BJ (cell line): ENCODE results near the gene RNGTT. TPM values are rescaled to one million over a fixed set of nuclear protein-coding genes. Genes with fewer than 3 reads are reported as not detected.

Experiments used
- CTCF ChIA-PET: fragments of 350-600 bp; formaldehyde crosslinking; extraction: SDS; loops from one replicate; lab custom pipeline; 2021; ENCODE audit warnings: antibody characterized with exemption, inconsistent platforms; lab: Yijun Ruan, JAX
- POLR2A ChIA-PET: fragments of 300-600 bp; sonication (Branson Sonifier 250); formaldehyde crosslinking; extraction: SDS; loops from one replicate; lab custom pipeline; 2021; ENCODE audit warnings: antibody characterized with exemption; lab: Charles Lee
- DNase-seq: peaks from one replicate; pipeline ENCODE4 v3.0.0-alpha.2; 2011; ENCODE audit warnings: low read depth
- H3K27me3 ChIP-seq: 2 replicates; pipeline ENCODE4 v1.6.0; 2011; ENCODE audit warnings: low read length; ENCODE audit not compliant: control insufficient read depth, insufficient read depth
- H3K36me3 ChIP-seq: 2 replicates; pipeline ENCODE4 v1.5.1; 2011; ENCODE audit warnings: low read length; ENCODE audit not compliant: control insufficient read depth, insufficient read depth
- H3K4me3 ChIP-seq: 2 replicates; pipeline ENCODE4 v1.5.1; 2011; ENCODE audit warnings: low read depth, mild to moderate bottlenecking, control low read depth, low read length
- polyA plus RNA-seq: library from polyadenylated mRNA; depleted of rRNA; stranded (reverse); fragments of >200 nt; gene quantifications from 2 replicates; pipeline ENCODE4 v1.2.3, GENCODE V29; 2011
- TF ChIP-seq, protein P1 (sequence below): IDR thresholded peaks from 2 replicates; pipeline ENCODE4 v1.5.1; 2011; ENCODE audit warnings: low read depth, mild to moderate bottlenecking, control low read depth, inconsistent platforms, low read length, moderate library complexity; ENCODE audit not compliant: insufficient read depth

Gene RNGTT
- polyA plus RNA-seq, 1 experiment: 3.2 TPM

DNA sequence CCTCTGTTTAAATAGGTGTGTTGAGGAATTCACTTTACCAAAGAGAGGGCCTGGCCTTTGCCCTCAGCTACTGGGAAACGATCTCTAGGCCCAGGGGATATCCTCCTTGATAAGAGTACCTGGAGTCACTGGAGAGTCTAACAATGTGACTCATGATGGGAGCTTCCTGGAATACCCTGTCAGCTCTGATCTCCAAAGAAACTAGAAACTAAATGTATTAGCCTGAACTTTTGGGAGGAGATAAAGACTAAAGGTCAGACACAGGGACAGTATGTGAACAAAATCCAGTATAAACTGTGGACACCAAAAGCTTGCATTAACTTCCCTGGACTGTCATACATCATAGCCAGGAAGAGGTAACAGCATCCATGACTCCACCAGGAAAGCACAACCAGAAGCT is 148.5 kb downstream of the RNGTT start:
- CTCF ChIA-PET: interaction anchor here (1.0 kb wide), 1 partner anchor 885 kb away, joined by 3 read pairs; no protein-coding TSS in a partner anchor
- POLR2A ChIA-PET: no interaction called here
- H3K36me3 ChIP-seq: no peaks in the 10 kb centered on the region
- no peak overlapping the region for H3K4me3 ChIP-seq
- no peaks in the 10 kb centered on the region for H3K27me3 ChIP-seq
- no peak for DNase-seq
- TF ChIP-seq, protein P1, sequence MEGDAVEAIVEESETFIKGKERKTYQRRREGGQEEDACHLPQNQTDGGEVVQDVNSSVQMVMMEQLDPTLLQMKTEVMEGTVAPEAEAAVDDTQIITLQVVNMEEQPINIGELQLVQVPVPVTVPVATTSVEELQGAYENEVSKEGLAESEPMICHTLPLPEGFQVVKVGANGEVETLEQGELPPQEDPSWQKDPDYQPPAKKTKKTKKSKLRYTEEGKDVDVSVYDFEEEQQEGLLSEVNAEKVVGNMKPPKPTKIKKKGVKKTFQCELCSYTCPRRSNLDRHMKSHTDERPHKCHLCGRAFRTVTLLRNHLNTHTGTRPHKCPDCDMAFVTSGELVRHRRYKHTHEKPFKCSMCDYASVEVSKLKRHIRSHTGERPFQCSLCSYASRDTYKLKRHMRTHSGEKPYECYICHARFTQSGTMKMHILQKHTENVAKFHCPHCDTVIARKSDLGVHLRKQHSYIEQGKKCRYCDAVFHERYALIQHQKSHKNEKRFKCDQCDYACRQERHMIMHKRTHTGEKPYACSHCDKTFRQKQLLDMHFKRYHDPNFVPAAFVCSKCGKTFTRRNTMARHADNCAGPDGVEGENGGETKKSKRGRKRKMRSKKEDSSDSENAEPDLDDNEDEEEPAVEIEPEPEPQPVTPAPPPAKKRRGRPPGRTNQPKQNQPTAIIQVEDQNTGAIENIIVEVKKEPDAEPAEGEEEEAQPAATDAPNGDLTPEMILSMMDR: no peak

DNA sequence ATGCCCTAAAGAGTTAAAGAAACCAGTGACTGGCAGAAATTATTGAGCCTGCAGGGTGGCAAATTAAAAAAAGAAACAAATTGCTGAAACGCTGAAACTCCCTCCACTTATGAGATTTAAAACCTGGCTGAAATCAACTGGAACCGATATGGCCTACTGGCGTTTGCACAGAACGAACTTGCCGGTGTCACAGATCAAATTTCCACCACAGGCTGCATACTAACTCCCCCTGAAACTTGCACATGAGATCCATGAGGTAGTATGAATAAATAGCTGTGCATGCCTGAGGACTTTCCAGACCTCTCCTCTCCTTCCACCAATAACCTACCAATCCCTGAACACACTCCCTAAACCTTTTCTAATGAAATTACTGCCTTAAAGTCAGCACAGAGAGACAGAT is 150.4 kb downstream of the RNGTT start:
- Histone ChIP-seq H3K4me3 (no peak overlapping the region), H3K27me3 (no peaks in the 10 kb centered on the region), H3K36me3 (no peaks in the 10 kb centered on the region)
- TF ChIP-seq, protein P1: no peak
- ChIA-PET CTCF (interaction anchor here (0.9 kb wide), 1 partner anchor 11 kb away, joined by 3 read pairs; no protein-coding TSS in a partner anchor), POLR2A (no interaction called here)
- DNase-seq: no peak

DNA sequence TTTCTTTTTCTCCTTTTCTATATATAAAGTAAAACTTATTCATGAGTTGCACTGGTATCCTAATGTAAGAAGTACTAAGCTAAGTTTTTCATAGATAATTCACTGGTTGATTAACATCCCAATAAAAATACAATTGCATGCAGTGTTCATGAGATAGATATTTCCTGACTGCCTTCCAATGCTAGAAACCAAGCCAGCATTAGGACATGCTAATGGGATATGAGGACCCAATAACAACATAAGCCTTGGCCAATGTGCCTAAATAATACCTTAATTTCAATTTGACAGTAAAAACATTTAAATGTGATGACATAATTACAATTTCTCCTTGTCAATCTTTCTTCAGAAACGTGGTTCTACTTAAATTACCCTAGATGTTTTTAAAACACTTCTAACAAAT is 152.7 kb downstream of the RNGTT start:
- DNase-seq: no peak
- Histone ChIP-seq H3K36me3 (no peaks in the 10 kb centered on the region), H3K27me3 (no peaks in the 10 kb centered on the region), H3K4me3 (no peak overlapping the region)
- TF ChIP-seq, protein P1: no peak
- ChIA-PET POLR2A (no interaction called here), CTCF (interaction anchor here (1.1 kb wide), 1 partner anchor 10 kb away, joined by 4 read pairs; no protein-coding TSS in a partner anchor)

DNA sequence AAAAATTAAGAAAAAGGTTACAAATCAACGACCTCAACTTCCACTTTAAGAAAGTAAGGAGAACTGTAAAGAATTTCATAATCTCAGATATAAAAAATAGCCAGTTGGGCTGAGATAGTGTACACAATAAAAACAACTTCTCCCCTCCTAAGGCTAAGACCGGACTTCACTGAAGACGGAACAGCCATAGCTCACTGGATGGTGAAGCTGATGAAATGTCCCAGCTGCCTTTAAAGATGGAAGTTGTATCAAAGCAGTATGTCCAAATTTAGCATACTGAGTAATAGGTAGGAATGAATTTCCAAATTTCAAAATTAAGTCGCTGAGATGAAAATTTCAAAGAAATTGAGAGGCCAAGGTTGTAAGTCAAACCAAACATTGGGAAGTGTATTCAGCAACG is 153.3 kb downstream of the RNGTT start:
- Histone ChIP-seq H3K4me3 (no peak overlapping the region), H3K27me3 (no peaks in the 10 kb centered on the region), H3K36me3 (no peaks in the 10 kb centered on the region)
- TF ChIP-seq, protein P1: no peak
- DNase-seq: no peak
- POLR2A ChIA-PET: no interaction called here
- CTCF ChIA-PET: interaction anchor here (1.1 kb wide), 1 partner anchor 11 kb away, joined by 4 read pairs; no protein-coding TSS in a partner anchor

DNA sequence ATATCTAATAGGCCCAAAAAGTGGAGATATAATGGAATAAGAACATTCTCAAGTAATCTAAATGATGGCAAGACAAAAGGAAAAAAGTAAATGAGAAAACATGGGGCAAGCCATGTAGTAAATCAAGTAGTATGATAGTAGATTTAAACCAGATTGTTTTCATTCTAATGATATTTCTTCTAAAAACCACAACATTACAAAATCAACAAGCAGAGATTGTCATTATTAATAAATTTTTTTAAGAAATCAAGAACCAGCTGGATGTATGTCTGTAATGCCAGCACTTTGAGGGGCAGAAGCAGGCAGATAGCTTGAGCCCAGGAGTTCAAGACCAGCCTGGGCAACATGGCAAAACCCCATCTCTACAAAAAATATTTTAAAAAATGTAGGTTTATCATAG is 155.0 kb downstream of the RNGTT start:
- CTCF ChIA-PET: no interaction called here
- no peaks in the 10 kb centered on the region for H3K36me3 ChIP-seq
- TF ChIP-seq, protein P1: no peak
- DNase-seq: no peak
- H3K27me3 ChIP-seq: no peaks in the 10 kb centered on the region
- POLR2A ChIA-PET: no interaction called here
- no peak overlapping the region for H3K4me3 ChIP-seq
